ENCODE results near the gene NKX6-2.

Gene NKX6-2

GRCh38 chr10:132777441-132777840 is 8.5 kb downstream of the NKX6-2 start:
- H3K27ac ChIP-seq: no peak overlapping the region
- no peaks in the 10 kb centered on the region for H3K36me3 ChIP-seq (ENCODE audit: control insufficient read depth, insufficient read depth, low read length)
- H3K9ac ChIP-seq: no peak overlapping the region
- H3K4me3 ChIP-seq (ENCODE audit: low read depth, low read length): no peak overlapping the region
- no peak overlapping the region for H2AFZ ChIP-seq
- no peaks in the 10 kb centered on the region for H3K27me3 ChIP-seq (ENCODE audit: control insufficient read depth, insufficient read depth, low read length)
- H3K9me3 ChIP-seq (ENCODE audit: control insufficient read depth, low read length): no peaks in the 10 kb centered on the region
- TF ChIP-seq CTCF (IDR thresholded peaks at IDR 0.05): no peak
- H3K79me2 ChIP-seq: no peaks in the 10 kb centered on the region
- no peaks in the 10 kb centered on the region for H3K4me1 ChIP-seq
- no peak overlapping the region for H3K4me2 ChIP-seq (ENCODE audit: low read length)

GRCh38 chr10:132776821-132777220 is 9.1 kb downstream of the NKX6-2 start:
- Histone ChIP-seq H3K79me2 (no peaks in the 10 kb centered on the region), H2AFZ (no peak overlapping the region), H3K4me3 (ENCODE audit: low read depth, low read length) (no peak overlapping the region), H3K27me3 (ENCODE audit: control insufficient read depth, insufficient read depth, low read length) (no peaks in the 10 kb centered on the region), H3K27ac (no peak overlapping the region), H3K36me3 (ENCODE audit: control insufficient read depth, insufficient read depth, low read length) (no peaks in the 10 kb centered on the region), H3K9ac (no peak overlapping the region), H3K4me2 (ENCODE audit: low read length) (no peak overlapping the region), H3K4me1 (no peaks in the 10 kb centered on the region), H3K9me3 (ENCODE audit: control insufficient read depth, low read length) (no peaks in the 10 kb centered on the region)
- no peak for TF ChIP-seq CTCF (IDR thresholded peaks at IDR 0.05)

GRCh38 chr10:132776186-132776585 is 9.8 kb downstream of the NKX6-2 start:
- TF ChIP-seq CTCF (IDR thresholded peaks at IDR 0.05): no peak
- H3K27me3 ChIP-seq (ENCODE audit: control insufficient read depth, insufficient read depth, low read length): no peaks in the 10 kb centered on the region
- no peaks in the 10 kb centered on the region for H3K36me3 ChIP-seq (ENCODE audit: control insufficient read depth, insufficient read depth, low read length)
- H3K79me2 ChIP-seq: no peaks in the 10 kb centered on the region
- no peak overlapping the region for H3K4me3 ChIP-seq (ENCODE audit: low read depth, low read length)
- H3K4me2 ChIP-seq (ENCODE audit: low read length): no peak overlapping the region
- no peak overlapping the region for H3K27ac ChIP-seq
- H3K4me1 ChIP-seq: no peaks in the 10 kb centered on the region
- no peaks in the 10 kb centered on the region for H3K9me3 ChIP-seq (ENCODE audit: control insufficient read depth, low read length)
- H3K9ac ChIP-seq: no peak overlapping the region
- H2AFZ ChIP-seq: no peak overlapping the region

GRCh38 chr10:132774902-132775863 is 10.8 kb downstream of the NKX6-2 start:
- no peak overlapping the region for H3K4me2 ChIP-seq (ENCODE audit: low read length)
- H3K36me3 ChIP-seq (ENCODE audit: control insufficient read depth, insufficient read depth, low read length): no peaks in the 10 kb centered on the region
- no peak overlapping the region for H3K27ac ChIP-seq
- no peak overlapping the region for H3K9ac ChIP-seq
- no peaks in the 10 kb centered on the region for H3K4me1 ChIP-seq
- H3K4me3 ChIP-seq (ENCODE audit: low read depth, low read length): no peak overlapping the region
- H2AFZ ChIP-seq: no peak overlapping the region
- H3K9me3 ChIP-seq (ENCODE audit: control insufficient read depth, low read length): no peaks in the 10 kb centered on the region
- no peaks in the 10 kb centered on the region for H3K27me3 ChIP-seq (ENCODE audit: control insufficient read depth, insufficient read depth, low read length)
- H3K79me2 ChIP-seq: no peaks in the 10 kb centered on the region
- TF ChIP-seq CTCF (IDR thresholded peaks at IDR 0.05): no peak

Measured in parathyroid adenoma (tissue), 2 donors.